ENCODE data around the gene CST9L. TPM values are rescaled to one million over a fixed set of nuclear protein-coding genes. Genes with fewer than 3 reads are reported as not detected.
"Not testable (repeated sequence)": the region's sequence is repeated elsewhere in the genome, so short reads cannot be mapped to it uniquely, and the experiment has no call there.

The CST9L gene
- total RNA-seq, 2 experiments from 2014 or later, result not detected

DNA sequence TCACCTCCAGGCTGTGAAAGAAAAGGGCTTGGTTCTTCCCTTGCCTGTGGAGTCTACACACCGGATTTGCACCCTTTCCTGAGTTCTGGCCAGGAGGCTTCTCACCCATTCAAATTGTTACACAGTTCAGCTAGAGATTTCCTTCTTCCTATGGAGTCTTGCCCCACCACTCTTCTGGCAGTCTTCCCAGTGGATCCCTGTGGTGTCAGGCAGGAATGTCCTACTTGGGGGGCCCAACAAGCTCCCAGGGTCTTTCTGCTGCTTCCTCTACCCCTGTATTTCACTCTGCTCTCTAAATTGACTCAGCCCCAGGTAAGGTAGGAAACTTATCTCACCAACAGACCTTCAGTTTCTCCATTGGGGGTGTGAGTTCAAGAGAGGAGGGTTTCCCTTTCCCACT is 14.0 kb upstream of the CST9L start:
- Mint-ChIP-seq H3K9me3 (ENCODE audit: low read depth) (no peaks in the 10 kb centered on the region), H3K27ac (no peak overlapping the region), H3K4me3 (no peak overlapping the region), H3K4me1 (no peaks in the 10 kb centered on the region), H3K36me3 (no peaks in the 10 kb centered on the region), H3K27me3 (peaks cover 16% of the 10 kb centered on the region)
- CTCF ChIA-PET, result no interaction called here
- DNase-seq (no peak), ATAC-seq (no peak)

DNA sequence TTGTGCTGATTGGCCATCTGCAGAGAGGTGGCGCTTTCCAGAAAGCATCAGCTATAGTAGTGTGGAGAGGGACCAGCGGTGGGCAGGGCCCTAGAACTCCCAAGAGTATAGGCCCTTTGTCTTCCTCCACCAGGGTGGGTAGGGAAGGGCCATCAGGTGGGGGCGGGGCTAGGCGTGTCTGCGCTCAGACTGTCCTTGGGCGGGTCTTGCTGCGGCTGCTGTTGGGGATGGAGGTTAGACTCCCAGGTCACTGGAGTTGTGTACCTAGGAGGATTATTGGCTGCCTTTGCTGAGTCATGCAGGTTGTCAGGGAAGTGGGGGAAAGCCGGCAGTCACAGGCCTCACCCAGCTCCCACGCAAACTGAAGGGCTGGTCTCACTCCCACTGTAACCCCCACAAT is 13.5 kb upstream of the CST9L start:
- H3K4me1 Mint-ChIP-seq; DNase-seq; H3K36me3 Mint-ChIP-seq; H3K9me3 Mint-ChIP-seq (ENCODE audit: low read depth); ATAC-seq; H3K4me3 Mint-ChIP-seq; CTCF ChIA-PET; H3K27ac Mint-ChIP-seq: not testable (repeated sequence)
- H3K27me3 Mint-ChIP-seq, result peaks cover 16% of the 10 kb centered on the region

DNA sequence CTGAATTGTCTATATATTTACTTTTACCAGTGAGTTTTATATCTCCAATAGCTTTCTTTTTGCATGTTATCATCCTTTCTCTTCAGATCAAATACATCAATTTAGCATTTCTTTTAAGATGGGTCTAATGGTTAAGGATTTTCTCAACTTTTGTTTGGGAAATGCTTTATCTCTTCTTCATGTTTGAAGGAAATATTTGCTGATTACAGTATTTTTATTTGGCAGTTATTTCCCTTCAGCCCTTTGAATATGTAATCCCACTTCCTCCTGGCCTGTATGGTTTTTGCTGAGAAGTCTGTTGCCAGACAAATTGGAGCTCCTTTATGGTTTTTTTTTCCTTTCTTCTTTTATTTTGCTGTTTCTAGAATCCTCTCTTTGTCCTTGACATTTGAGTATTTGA is 6.7 kb upstream of the CST9L start:
- Mint-ChIP-seq H3K27ac (no peak overlapping the region), H3K4me3 (no peak overlapping the region), H3K4me1 (no peaks in the 10 kb centered on the region), H3K27me3 (peaks cover 11% of the 10 kb centered on the region), H3K36me3 (no peaks in the 10 kb centered on the region), H3K9me3 (ENCODE audit: low read depth) (no peaks in the 10 kb centered on the region)
- DNase-seq, result no peak
- ATAC-seq, result no peak
- CTCF ChIA-PET, result no interaction called here

GRCh38 chr20:23570178-23570760 is 2.0 kb upstream of the CST9L start:
- no peak for ATAC-seq
- Mint-ChIP-seq H3K27ac (no peak overlapping the region), H3K27me3 (peaks cover 5% of the 10 kb centered on the region), H3K4me3 (no peak overlapping the region), H3K4me1 (no peaks in the 10 kb centered on the region), H3K36me3 (no peaks in the 10 kb centered on the region), H3K9me3 (ENCODE audit: low read depth) (no peaks in the 10 kb centered on the region)
- DNase-seq, result no peak
- CTCF ChIA-PET, result no interaction called here

DNA sequence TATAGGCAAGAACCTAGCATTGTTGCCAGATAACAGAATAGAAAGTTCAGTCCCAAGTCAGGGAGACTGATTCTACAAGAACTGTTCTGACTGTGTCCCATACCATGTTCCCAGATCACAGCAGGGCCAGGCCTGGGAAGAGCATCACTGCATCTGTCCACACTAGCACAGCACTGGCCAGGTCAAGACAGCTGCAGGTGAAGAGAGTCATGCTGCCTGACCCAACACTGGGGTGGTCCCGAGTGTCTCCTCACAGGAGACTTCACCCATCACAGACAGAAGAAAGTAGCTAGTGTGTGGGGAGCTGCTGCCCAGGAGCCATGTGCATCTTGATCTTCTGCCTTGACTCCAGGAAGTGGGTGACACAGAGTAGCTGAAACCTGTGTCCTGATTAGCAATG is 1.3 kb upstream of the CST9L start:
- H3K4me1 Mint-ChIP-seq, result no peaks in the 10 kb centered on the region
- no peak overlapping the region for H3K4me3 Mint-ChIP-seq
- H3K27ac Mint-ChIP-seq, result no peak overlapping the region
- ATAC-seq (no peak), DNase-seq (no peak)
- no peaks in the 10 kb centered on the region for H3K9me3 Mint-ChIP-seq (ENCODE audit: low read depth)
- H3K36me3 Mint-ChIP-seq, result no peaks in the 10 kb centered on the region
- peaks cover 5% of the 10 kb centered on the region for H3K27me3 Mint-ChIP-seq
- CTCF ChIA-PET, result no interaction called here

DNA sequence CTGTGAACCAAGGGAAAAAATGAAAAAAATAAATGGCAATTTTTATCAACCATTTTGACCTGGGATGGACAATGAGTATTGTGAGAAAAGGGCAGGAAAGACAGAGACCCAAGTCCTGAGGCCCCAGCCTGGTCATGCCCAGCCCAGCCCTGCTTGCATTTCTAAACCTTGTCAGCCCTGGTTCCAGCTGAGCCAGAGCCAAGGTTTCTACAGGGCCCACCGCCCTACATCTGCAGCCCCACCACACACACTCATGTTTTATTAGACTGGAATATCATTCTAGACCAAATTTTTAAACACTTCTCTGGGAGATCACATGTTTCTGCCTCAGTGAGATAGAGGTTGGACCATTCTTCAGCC is 667 bp upstream of the CST9L start:
- Mint-ChIP-seq H3K9me3 (ENCODE audit: low read depth) (no peaks in the 10 kb centered on the region), H3K4me1 (no peaks in the 10 kb centered on the region), H3K36me3 (no peaks in the 10 kb centered on the region), H3K27ac (no peak overlapping the region), H3K27me3 (peaks cover 5% of the 10 kb centered on the region), H3K4me3 (no peak overlapping the region)
- DNase-seq (no peak), ATAC-seq (no peak)
- CTCF ChIA-PET, result no interaction called here

DNA sequence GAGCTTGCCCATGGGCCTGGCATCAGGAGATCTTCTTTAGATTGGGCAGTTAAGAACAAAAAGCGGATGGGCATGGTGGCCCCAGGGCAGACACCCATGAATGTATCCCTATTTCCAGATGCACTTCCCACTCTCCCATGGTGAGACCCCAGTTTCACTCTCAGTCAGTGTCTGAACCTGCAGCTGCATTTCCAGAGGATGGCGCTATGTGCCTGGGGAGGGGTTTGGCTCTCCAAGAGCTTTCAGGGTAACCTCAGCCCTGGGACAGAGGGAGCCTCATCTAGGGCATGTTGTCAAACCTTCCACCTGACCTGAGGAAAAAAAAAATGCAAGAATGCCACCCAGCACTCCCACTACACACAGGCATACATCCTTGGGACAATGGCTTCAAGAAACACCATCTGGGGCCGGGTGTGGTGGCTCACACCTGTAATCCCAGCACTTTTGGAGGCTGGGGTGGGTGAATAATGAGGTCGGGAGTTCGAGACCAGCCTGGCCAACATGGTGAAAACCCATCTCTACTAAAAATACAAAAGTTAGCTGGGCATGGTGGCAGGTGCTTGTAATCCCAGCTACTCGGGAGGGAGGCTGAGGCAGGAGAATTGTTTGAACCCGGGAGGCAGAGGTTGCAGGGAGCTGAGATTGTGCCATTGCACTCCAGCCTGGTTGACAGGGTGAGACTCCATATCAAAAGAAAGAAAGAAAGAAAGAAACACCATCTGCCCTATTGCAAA is 1.9 kb downstream of the CST9L start:
- Mint-ChIP-seq H3K4me1 (no peaks in the 10 kb centered on the region), H3K9me3 (ENCODE audit: low read depth) (peaks cover 2% of the 10 kb centered on the region), H3K27ac (no peak overlapping the region), H3K36me3 (no peaks in the 10 kb centered on the region), H3K4me3 (no peak overlapping the region), H3K27me3 (peaks cover 2% of the 10 kb centered on the region)
- no peak for DNase-seq
- CTCF ChIA-PET, result no interaction called here
- no peak for ATAC-seq

GRCh38 chr20:23565503-23566045 is 2.7 kb downstream of the CST9L start:
- Mint-ChIP-seq H3K4me1 (no peaks in the 10 kb centered on the region), H3K27me3 (no peaks in the 10 kb centered on the region), H3K4me3 (no peak overlapping the region), H3K9me3 (ENCODE audit: low read depth) (peaks cover 2% of the 10 kb centered on the region), H3K27ac (no peak overlapping the region), H3K36me3 (no peaks in the 10 kb centered on the region)
- CTCF ChIA-PET, result no interaction called here
- no peak for DNase-seq
- no peak for ATAC-seq

GRCh38 chr20:23564927-23565326 is 3.4 kb downstream of the CST9L start:
- CTCF ChIA-PET, result no interaction called here
- no peaks in the 10 kb centered on the region for H3K36me3 Mint-ChIP-seq
- no peak overlapping the region for H3K27ac Mint-ChIP-seq
- DNase-seq, result peak; percentile 12
- no peaks in the 10 kb centered on the region for H3K4me1 Mint-ChIP-seq
- peaks cover 2% of the 10 kb centered on the region for H3K27me3 Mint-ChIP-seq
- no peak for ATAC-seq
- H3K4me3 Mint-ChIP-seq, result no peak overlapping the region
- H3K9me3 Mint-ChIP-seq (ENCODE audit: low read depth), result peaks cover 2% of the 10 kb centered on the region

DNA sequence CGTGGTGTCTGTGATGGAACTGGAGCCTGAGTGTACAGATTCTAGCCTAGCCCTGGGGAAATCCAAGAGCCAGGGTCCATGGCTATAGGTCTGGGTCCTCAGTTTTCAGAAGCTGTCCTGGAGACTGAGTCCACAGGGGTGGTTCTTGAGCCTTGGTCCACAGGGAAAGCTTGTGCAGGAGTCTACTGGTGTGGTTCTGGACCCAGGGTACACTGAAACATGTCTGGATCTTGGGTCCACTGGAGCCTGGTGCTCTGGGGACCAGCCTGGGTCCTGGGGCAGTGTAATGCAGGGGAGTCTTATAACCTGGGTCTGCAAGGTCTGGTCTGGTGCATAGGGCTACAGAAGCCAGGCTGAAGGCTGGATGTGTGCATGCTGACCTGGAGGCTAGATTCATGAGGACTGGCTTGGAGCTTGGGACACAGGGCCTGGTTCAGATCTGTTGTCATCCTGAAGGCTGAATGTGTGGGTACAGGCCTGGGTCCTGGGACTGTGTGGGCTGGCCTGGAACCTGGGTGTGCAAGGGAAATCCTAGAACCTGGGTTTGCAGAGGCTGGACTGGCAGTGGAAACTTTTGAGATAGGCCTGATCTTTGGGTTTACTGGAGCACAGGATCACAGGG is 5.5 kb downstream of the CST9L start:
- no peak overlapping the region for H3K27ac Mint-ChIP-seq
- H3K4me3 Mint-ChIP-seq, result no peak overlapping the region
- peaks cover 2% of the 10 kb centered on the region for H3K9me3 Mint-ChIP-seq (ENCODE audit: low read depth)
- no peaks in the 10 kb centered on the region for H3K36me3 Mint-ChIP-seq
- DNase-seq (no peak), ATAC-seq (no peak)
- no peaks in the 10 kb centered on the region for H3K4me1 Mint-ChIP-seq
- CTCF ChIA-PET, result no interaction called here
- peaks cover 6% of the 10 kb centered on the region for H3K27me3 Mint-ChIP-seq

DNA sequence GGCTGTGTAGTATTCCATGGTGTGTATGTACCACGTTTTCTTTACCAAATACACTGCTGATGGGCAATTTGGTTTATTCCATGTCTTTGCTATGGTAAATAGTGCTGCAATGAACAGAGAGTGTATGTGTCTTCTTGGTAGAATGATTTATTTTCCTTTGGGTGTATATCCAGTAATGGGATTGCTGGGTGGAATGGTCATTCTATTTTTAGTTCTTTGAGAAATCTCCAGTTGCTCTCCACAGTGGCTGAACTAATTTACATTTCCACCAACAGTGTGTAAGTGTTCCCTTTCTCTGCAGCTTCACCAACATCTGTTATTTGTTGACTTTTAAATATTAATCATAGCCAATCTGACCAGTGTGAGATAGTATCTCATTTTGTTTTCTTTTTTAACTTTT is 13.9 kb downstream of the CST9L start:
- ATAC-seq (no peak), DNase-seq (no peak)
- H3K36me3 Mint-ChIP-seq, result no peaks in the 10 kb centered on the region
- H3K9me3 Mint-ChIP-seq (ENCODE audit: low read depth), result no peaks in the 10 kb centered on the region
- H3K27me3 Mint-ChIP-seq, result peaks cover 16% of the 10 kb centered on the region
- H3K4me1 Mint-ChIP-seq, result no peaks in the 10 kb centered on the region
- H3K4me3 Mint-ChIP-seq, result no peak overlapping the region
- CTCF ChIA-PET, result no interaction called here
- no peak overlapping the region for H3K27ac Mint-ChIP-seq

DNA sequence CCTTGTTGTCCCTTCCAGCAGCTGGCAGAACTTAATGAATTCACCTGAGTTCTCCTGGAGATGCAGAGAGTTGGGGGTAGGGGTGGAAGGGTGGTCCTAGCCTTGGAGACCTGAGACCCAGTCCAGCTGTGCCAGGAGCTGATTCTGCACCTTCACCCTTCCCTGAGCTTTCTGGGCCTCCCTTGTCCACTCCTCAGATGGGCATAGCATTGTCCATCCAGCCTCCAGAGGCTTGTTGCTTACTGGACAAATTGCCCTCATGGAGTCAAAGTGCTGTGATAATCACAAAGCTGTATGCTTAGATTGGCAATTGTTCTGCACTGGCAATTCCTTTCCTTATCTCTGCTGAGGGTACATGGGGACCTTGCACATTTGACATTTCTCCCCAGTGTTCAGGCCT is 16.5 kb downstream of the CST9L start:
- H3K27ac Mint-ChIP-seq, result no peak overlapping the region
- H3K4me1 Mint-ChIP-seq, result no peaks in the 10 kb centered on the region
- no peak overlapping the region for H3K4me3 Mint-ChIP-seq
- ATAC-seq (no peak), DNase-seq (no peak)
- H3K36me3 Mint-ChIP-seq, result no peaks in the 10 kb centered on the region
- H3K9me3 Mint-ChIP-seq (ENCODE audit: low read depth), result no peaks in the 10 kb centered on the region
- CTCF ChIA-PET, result no interaction called here
- peaks cover 3% of the 10 kb centered on the region for H3K27me3 Mint-ChIP-seq

DNA sequence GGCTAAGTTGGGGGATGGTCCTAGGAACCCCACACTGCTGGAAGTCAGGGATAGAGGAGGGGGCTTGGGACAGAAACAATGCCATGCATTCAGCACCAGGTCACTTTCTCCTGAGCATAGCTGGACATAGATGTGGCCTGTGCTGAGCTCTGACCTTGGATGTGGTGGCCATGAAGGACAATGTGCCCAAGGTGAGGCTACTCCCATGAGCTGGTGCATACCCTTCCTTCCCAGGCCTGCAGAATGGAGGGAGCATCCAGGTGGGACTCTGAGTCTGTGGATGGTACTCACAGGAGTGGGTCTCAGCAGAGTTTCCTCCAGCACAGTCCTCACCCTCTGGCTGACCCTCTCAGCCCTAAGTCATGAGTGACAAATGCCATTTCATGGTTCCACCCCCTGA is 16.9 kb downstream of the CST9L start:
- ATAC-seq (no peak), DNase-seq (no peak)
- no peak overlapping the region for H3K27ac Mint-ChIP-seq
- no peaks in the 10 kb centered on the region for H3K4me1 Mint-ChIP-seq
- H3K36me3 Mint-ChIP-seq, result no peaks in the 10 kb centered on the region
- H3K9me3 Mint-ChIP-seq (ENCODE audit: low read depth), result no peaks in the 10 kb centered on the region
- peaks cover 3% of the 10 kb centered on the region for H3K27me3 Mint-ChIP-seq
- CTCF ChIA-PET, result no interaction called here
- H3K4me3 Mint-ChIP-seq, result no peak overlapping the region

- no peaks in the 10 kb centered on the region for H3K36me3 Mint-ChIP-seq
- no peak overlapping the region for H3K27ac Mint-ChIP-seq
- ATAC-seq, result no peak
- no peaks in the 10 kb centered on the region for H3K4me1 Mint-ChIP-seq
- DNase-seq, result no peak
- CTCF ChIA-PET, result no interaction called here
- no peak overlapping the region for H3K4me3 Mint-ChIP-seq
- peaks cover 2% of the 10 kb centered on the region for H3K27me3 Mint-ChIP-seq
- H3K9me3 Mint-ChIP-seq (ENCODE audit: low read depth), result no peaks in the 10 kb centered on the region
These were observed 18.1 kb downstream of the CST9L start for GRCh38 chr20:23550227-23550626.

All from activated CD8-positive, alpha-beta memory T cell treated with anti-CD3 and anti-CD28 coated beads, Interleukin-2, amount 10 ng/mL, durations not matched to agents 7 days and 5 days (primary cell).